IMR-90 (cell line): ENCODE data around the gene TNRC18. TPM values are rescaled to one million over a fixed set of nuclear protein-coding genes. Genes with fewer than 3 reads are reported as not detected.

ENCODE experiments used
- ATAC-seq: fragments of 200-7000 bp; cut with Tn5 transposase; 2 replicates; pipeline ENCODE4 v1.9.1; 2020; ENCODE audit warnings: low read depth, mild to moderate bottlenecking, moderate library complexity
- BruUV-seq: library from RNA; stranded (reverse); fragments of 400-500 nt; replicated peaks from 2 replicates; lab custom pipeline; 2021; lab: Mats Ljungman, UMichigan
- CTCF ChIA-PET: fragments of 300-600 bp; formaldehyde crosslinking; extraction: SDS; loops from one replicate; lab custom pipeline; 2021; ENCODE audit warnings: antibody characterized with exemption; lab: Yijun Ruan, JAX
- POLR2A ChIA-PET: fragments of 300-600 bp; sonication (Branson Sonifier 250); formaldehyde crosslinking; loops from one replicate; lab custom pipeline; 2022; ENCODE audit warnings: antibody characterized with exemption; ENCODE audit not compliant: unreplicated experiment; lab: Charles Lee
- DNase-seq: peaks from one replicate; pipeline ENCODE4 v3.0.0; 2013
- H2AFZ ChIP-seq: replicated peaks from 2 replicates; pipeline ENCODE3; 2013; ENCODE audit warnings: low read length, mild to moderate bottlenecking; ENCODE audit not compliant: poor library complexity
- H2AK5ac ChIP-seq: 2 replicates; pipeline ENCODE4 v1.6.1; 2013; ENCODE audit warnings: low read depth, low read length, inconsistent platforms
- H2AK9ac ChIP-seq: replicated peaks from 2 replicates; pipeline ENCODE3; 2013; ENCODE audit warnings: mild to moderate bottlenecking, low read depth, low read length, moderate library complexity; ENCODE audit not compliant: poor library complexity
- H2BK120ac ChIP-seq: 2 replicates; pipeline ENCODE4 v1.6.1; 2013; ENCODE audit warnings: low read depth, low read length, inconsistent platforms
- H2BK15ac ChIP-seq: 3 replicates; pipeline ENCODE4 v1.6.1; 2013; ENCODE audit warnings: low read depth, low read length, inconsistent platforms
- H2BK20ac ChIP-seq: 2 replicates; pipeline ENCODE4 v1.6.1; 2013; ENCODE audit warnings: low read depth, mild to moderate bottlenecking, inconsistent platforms, low read length, moderate library complexity
- H2BK5ac ChIP-seq: 2 replicates; pipeline ENCODE4 v1.6.1; 2013; ENCODE audit warnings: mild to moderate bottlenecking, low read depth, low read length, inconsistent platforms; ENCODE audit not compliant: poor library complexity, severe bottlenecking
- H3K14ac ChIP-seq: replicated peaks from 2 replicates; pipeline ENCODE4 v1.6.1; 2013; ENCODE audit warnings: low read depth, low read length, inconsistent platforms
- H3K18ac ChIP-seq: 2 replicates; pipeline ENCODE4 v1.6.1; 2013; ENCODE audit warnings: low read depth, low read length, control low read depth
- H3K23ac ChIP-seq: 2 replicates; pipeline ENCODE4 v1.6.1; 2013; ENCODE audit warnings: low read depth, low read length, inconsistent platforms
- H3K27ac ChIP-seq: 2 replicates; pipeline ENCODE4 v1.5.1; 2013; ENCODE audit warnings: mild to moderate bottlenecking, control low read depth, low read length; ENCODE audit not compliant: insufficient read depth
- H3K27me3 ChIP-seq: 2 replicates; pipeline ENCODE4 v1.6.1; 2013; ENCODE audit warnings: low read length; ENCODE audit not compliant: control insufficient read depth, insufficient read depth
- H3K36me3 ChIP-seq: 2 replicates; pipeline ENCODE4 v1.6.1; 2013; ENCODE audit warnings: low read length, mixed read lengths; ENCODE audit not compliant: control insufficient read depth, insufficient read depth
- H3K4ac ChIP-seq: 2 replicates; pipeline ENCODE4 v1.6.1; 2013; ENCODE audit warnings: low read depth, low read length, inconsistent platforms
- H3K4me1 ChIP-seq: 2 replicates; pipeline ENCODE4 v1.6.1; 2013; ENCODE audit warnings: low read length, mixed read lengths; ENCODE audit not compliant: control insufficient read depth, insufficient read depth
- H3K4me2 ChIP-seq: 2 replicates; pipeline ENCODE4 v1.6.1; 2013; ENCODE audit warnings: low read depth, mild to moderate bottlenecking, control low read depth, low read length, moderate library complexity
- H3K4me3 ChIP-seq: 2 replicates; pipeline ENCODE4 v1.5.1; 2013; ENCODE audit warnings: low read depth, mild to moderate bottlenecking, control low read depth, low read length, moderate library complexity; ENCODE audit not compliant: insufficient read depth
- H3K56ac ChIP-seq: 2 replicates; pipeline ENCODE4 v1.6.1; 2013; ENCODE audit warnings: low read length, inconsistent platforms; ENCODE audit not compliant: insufficient read depth; ENCODE audit errors: extremely low read depth
- H3K79me1 ChIP-seq, 2 experiments: 2 replicates each; pipeline ENCODE4 v1.6.1; 2013; ENCODE audit warnings: low read length in 2 of 2, inconsistent platforms in 1 of 2, low read depth in 1 of 2
- H3K9ac ChIP-seq: 2 replicates; pipeline ENCODE4 v1.6.1; 2013; ENCODE audit warnings: low read depth, low read length, control low read depth
- H3K9me1 ChIP-seq: 2 replicates; pipeline ENCODE4 v1.6.1; 2013; ENCODE audit warnings: low read length, inconsistent platforms; ENCODE audit not compliant: insufficient read depth
- H3K9me3 ChIP-seq: 2 replicates; pipeline ENCODE4 v1.6.1; 2013; ENCODE audit warnings: low read length; ENCODE audit not compliant: control insufficient read depth, insufficient read depth
- H4K20me1 ChIP-seq: 2 replicates; pipeline ENCODE4 v1.6.1; 2013; ENCODE audit warnings: low read length, inconsistent platforms; ENCODE audit not compliant: insufficient read depth
- H4K5ac ChIP-seq: 2 replicates; pipeline ENCODE4 v1.6.1; 2013; ENCODE audit warnings: mild to moderate bottlenecking, low read depth, low read length, control low read depth
- H4K8ac ChIP-seq, 2 experiments: 2 replicates each; pipeline ENCODE4 v1.6.1; 2013; ENCODE audit warnings: low read depth in 2 of 2, low read length in 2 of 2, control low read depth in 1 of 2, inconsistent platforms in 1 of 2
- H4K91ac ChIP-seq: 2 replicates; pipeline ENCODE4 v1.6.1; 2013; ENCODE audit warnings: low read depth, low read length, inconsistent platforms; ENCODE audit not compliant: insufficient read depth
- MAFK ChIP-seq: IDR thresholded peaks from 2 replicates; pipeline ENCODE4 v1.6.1; 2012; ENCODE audit warnings: low read depth, low read length, improper control_type of control experiment
- POLR2A ChIP-seq: IDR thresholded peaks from 2 replicates; pipeline ENCODE4 v1.6.1; 2012; ENCODE audit warnings: mild to moderate bottlenecking, low read depth, low read length
- WGBS, 2 experiments: methylation state at CpG; one replicate each; pipeline versions ENCODE4 v1.1.5 to v1.1.7; 2013; ENCODE audit warnings: missing lambda C conversion rate in 2 of 2; ENCODE audit not compliant: insufficient read length in 1 of 2; ENCODE audit errors: extremely low coverage in 2 of 2; 5-methylcytosine and 5-hydroxymethylcytosine counted together
- dilution Hi-C: fragments of 300-500 bp; cut with HindIII; formaldehyde crosslinking; loops from one replicate; pipeline ENCODE4 v1.14.3; 2018; ENCODE audit warnings: low sequenced_read_pairs; ENCODE audit not compliant: unreplicated experiment
- in situ Hi-C: fragments of 300-500 bp; cut with MboI; formaldehyde crosslinking; loops from 3 replicates; pipeline ENCODE4 v1.14.3; 2019; ENCODE audit warnings: low sequenced_read_pairs, inconsistent platforms, mixed read lengths
- intact Hi-C: fragments of 100-400 bp; cut with micrococcal nuclease; formaldehyde crosslinking; loops from 2 replicates; pipeline ENCODE4 v1.10.0; 2022
- polyA plus RNA-seq, 3 experiments: library from polyadenylated mRNA; depleted of rRNA; stranded (reverse); fragments of >200 nt; gene quantifications; 2 replicates each; pipeline ENCODE4 v1.2.3, GENCODE V29; 2012; ENCODE audit warnings: low replicate concordance in 1 of 3
- total RNA-seq: library from RNA; depleted of rRNA; stranded (reverse); fragments of >200 nt; gene quantifications from 2 replicates; pipeline ENCODE4 v1.2.3, GENCODE V29; 2012

The TNRC18 gene
- total and polyA plus RNA-seq, 2 of the 4 experiments (the other 2 are of a cell fraction), result 4.7 to 29.6 TPM

DNA sequence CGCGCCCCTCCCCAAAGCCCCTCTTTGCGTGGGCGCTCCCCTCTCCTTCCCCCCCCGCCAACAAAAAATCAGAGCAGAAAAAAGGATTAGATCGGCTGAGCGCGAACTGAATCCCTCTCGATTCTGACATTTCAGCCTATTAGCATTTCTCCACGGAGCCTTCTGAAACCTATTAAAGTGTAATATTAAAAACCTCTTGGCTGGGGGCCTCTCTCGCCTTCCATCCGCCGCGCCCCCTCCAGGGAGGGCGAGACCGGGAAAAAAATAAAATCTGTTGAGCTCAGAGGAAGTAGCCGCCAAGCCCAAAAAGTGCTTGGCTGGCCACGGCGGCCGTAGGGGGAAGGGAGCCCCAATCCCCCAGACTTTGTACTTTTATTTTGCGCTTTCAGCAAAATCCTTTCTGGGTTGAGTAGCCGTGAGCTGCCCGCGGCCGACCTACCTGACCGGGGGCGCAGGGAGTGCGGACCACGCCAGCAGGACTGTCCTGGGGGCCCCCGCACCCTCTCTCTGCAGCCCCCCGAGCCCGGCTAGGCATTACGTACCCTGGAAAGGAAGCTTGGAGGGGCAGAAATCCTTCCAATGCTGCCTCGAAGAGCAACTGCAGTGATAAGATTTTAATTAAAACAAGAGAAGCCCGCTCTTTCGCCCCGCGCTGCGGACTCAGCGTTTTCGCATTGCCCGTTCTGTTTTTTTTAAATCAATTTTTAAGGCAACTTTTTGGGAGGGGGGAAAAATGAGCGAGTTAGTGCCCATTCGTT is 1.3 kb upstream of the TNRC18 start:
- peaks cover 6% of the 10 kb centered on the region; the same call in 1 of the 2 replicates for H3K36me3 ChIP-seq
- H2BK20ac ChIP-seq, result no peak overlapping the region
- H4K20me1 ChIP-seq, result peaks cover 7% of the 10 kb centered on the region; the same call in 1 of the 2 replicates
- peak overlapping the region; percentile 70 for H3K18ac ChIP-seq
- H3K4ac ChIP-seq, result peak overlapping the region; percentile 97
- H4K5ac ChIP-seq, result peak overlapping the region; percentile 29
- peak overlapping the region; percentile 93 for H3K4me2 ChIP-seq
- 4% methylated on average over 5 of the region's 44 CpGs; no CpG with 5 or more reads in 1 of the 2 experiments for WGBS, 2 experiments
- peak overlapping the region; percentile 28; the same call in 1 of the 3 replicates for H2BK15ac ChIP-seq
- H3K9me3 ChIP-seq, result no peaks in the 10 kb centered on the region
- peak overlapping the region; percentile 50 for H2AK5ac ChIP-seq
- peak overlapping the region; percentile 90 for H3K9ac ChIP-seq
- peak overlapping the region; percentile 79 for H2BK120ac ChIP-seq
- no peaks in the 10 kb centered on the region for H3K4me1 ChIP-seq
- ChIA-PET CTCF (no interaction called here), POLR2A (interaction anchor here (0.8 kb wide), 1 partner anchor 219 kb away, joined by 13 read pairs; no protein-coding TSS in a partner anchor)
- H3K4me3 ChIP-seq, result peak overlapping the region; percentile 59
- H2AK9ac ChIP-seq, result peak overlapping the region; percentile 99
- H3K27me3 ChIP-seq, result no peaks in the 10 kb centered on the region
- peak overlapping the region; percentile 95 to 97 for H4K8ac ChIP-seq
- peak overlapping the region; percentile 84 for H2AFZ ChIP-seq
- no TSS peak for BruUV-seq
- H4K91ac ChIP-seq, result peak overlapping the region; percentile 99
- peak overlapping the region; percentile 57 for H3K23ac ChIP-seq
- no peak for ATAC-seq
- dilution Hi-C loops, result no loop called here
- H3K14ac ChIP-seq, result peak overlapping the region; percentile 99
- DNase-seq, result peak; percentile 33
- TF ChIP-seq MAFK (peak; percentile 42), POLR2A (no peak)
- H2BK5ac ChIP-seq, result peak overlapping the region; percentile 90
- H3K9me1 ChIP-seq, result no peaks in the 10 kb centered on the region
- H3K27ac ChIP-seq, result peak overlapping the region; percentile 99
- intact Hi-C loops, result no loop called here
- in situ Hi-C loops, result no loop called here
- H3K79me1 ChIP-seq, result peaks cover 0 to 8% of the 10 kb centered on the region in 2 experiments; a peak in 1 of 4 replicates
- peak overlapping the region; percentile 99 for H3K56ac ChIP-seq
